Kidney capillary endothelial cell (primary cell): Measurements from ENCODE around the gene EYA2.

Experiments used
- DNase-seq: peaks from one replicate; pipeline ENCODE4 v3.0.0-alpha.2; 2018; ENCODE audit warnings: low spot score

Gene EYA2

DNA sequence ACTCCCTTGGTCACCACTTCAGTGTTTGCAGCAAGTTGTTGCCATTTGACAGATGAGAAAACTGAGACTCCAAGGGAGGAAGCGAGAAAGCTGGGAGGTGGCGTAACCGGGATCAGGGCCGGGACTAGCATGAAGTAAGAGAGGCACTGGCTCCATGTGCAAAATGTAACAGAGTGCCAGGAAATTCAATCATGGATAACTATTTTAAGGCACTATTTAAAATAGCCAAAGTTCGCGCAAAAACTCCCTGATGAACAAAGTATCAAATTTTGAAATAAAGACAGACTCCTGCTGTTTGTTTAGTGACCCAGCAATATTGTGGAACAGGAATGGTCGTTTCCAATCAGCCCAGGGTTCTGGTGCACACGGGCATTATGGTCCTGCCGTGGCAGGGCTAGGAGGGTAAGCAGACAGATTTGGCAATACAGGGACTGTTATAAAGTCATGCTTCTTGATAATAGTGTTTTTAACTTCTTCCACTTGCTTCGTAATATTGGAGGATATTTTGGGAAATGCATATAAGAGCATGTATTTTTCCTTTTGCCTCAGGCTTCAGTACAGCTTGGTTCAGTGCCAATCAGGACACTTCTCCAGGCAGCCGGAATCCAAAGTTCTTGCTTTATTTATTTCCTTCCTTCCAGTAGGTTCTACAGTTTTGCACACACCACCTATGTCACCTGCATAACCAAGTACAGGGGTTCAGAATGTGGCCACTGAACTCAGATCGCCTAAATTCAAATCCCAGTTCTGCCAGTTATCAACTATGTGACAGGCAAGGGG is 141.6 kb downstream of the EYA2 start:
- DNase-seq: no peak

DNA sequence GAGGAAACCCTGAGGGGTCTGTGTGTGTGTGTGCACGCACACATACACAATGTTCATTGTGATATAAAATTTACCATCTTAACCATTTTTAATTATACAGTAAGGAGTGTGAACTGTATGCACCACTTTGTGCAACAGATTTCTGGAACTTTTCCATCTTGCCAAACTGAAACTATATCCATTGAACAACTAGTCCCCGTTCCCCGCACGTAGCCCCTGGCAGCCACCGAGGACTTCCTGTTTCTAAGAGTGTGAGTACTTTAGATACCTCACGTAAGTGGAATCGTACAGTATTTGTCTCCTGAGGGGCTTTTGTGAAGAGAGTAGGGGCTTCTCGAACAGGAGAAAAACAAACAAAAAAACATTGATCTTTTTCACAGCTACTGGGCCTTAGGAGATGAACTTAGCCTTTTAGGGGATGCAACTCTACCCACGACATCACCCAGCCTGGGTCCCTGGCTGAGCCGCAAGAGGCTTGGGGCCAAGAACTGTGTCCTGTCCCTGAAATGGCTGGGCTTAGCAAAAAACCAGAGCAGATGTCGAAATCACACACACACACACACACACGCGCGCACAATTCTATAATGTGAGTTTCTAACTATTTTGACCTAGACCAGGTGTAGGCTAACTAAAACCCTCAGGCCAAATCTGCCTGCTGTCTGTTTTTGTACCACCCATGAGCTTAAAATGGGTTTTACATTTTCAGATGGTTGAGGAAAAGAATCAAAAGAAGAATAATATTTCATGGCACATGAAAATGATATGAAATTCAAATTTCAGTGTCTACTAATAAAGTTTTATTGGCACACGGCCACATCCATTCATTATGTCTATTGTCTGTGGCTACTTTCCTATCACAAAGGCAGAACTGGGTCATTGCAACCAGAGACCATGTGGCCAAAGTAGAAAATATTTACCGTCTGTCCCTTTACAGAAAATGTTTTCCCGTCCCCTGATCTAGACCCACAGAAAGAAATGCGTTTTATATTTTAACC is 144.2 kb downstream of the EYA2 start:
- DNase-seq: no peak

DNA sequence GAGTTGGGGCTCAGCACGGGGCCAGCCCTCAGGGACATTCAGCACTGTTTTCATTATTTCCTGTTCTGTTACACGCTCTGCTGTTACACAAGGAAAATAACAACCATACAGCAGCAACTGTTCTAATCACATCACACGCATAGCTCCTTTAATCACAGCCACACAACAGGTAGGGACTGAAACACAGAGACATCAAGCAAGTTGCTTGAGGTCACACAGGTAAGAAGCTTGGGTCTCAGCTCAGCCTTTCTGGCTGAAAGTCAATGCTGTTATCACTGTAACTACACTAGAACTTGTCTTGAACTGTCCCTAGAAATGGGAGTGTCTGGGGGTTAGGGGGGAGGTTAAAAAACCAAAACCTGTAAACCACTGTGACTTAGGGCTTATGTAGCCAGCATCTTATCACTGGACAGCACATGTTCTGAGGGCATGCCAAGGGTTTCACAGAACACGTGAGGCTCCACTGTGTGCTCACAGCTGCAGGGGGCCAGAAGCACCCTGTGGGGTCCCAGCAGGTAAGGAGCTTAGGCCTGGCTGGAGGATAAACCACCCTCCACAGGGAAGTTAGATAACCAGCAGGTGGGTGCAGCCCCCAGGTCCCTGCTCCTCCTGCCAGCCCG is 146.0 kb downstream of the EYA2 start:
- no peak for DNase-seq

DNA sequence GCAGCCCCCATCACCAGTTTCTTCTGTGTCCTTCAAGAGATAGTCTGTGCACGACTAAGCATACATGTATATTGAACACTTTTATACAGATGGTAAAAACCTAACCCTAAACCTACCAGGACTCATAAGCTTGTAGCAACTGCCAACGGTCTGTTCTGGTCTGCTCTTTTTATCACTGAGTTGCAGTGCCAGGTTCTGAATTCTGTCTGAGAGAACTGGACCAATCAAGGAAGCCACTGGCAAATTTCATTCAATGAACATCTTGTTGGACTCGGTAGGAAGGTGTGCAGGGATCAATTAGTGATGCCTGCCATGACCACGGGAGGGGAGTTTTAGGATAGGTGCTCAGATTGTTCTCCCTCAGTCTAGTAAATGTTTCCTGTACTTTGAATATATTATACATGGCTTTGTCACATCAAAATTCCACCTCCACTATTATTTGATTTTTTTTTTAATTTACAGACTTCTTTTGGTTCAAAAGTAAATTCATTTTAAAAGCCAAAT is 146.8 kb downstream of the EYA2 start:
- DNase-seq: no peak

DNA sequence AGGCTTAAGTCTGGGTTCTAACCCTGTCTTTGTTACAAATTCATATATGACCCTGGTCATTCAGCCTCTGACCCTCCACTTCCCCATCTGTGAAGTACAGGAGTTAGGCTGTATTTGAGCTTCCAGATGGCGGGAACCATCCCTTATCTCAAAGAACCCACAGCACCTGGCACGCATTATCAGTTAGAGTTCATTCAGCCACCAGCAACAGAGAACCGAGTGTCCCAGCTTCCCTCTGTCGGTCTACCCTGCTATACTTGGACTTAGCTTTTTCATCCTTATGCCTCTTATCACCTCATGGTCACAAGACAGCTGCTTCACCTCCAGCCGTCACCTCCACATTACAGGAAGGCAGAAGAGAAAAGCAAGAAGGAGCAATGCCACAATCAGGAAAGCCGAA is 147.8 kb downstream of the EYA2 start:
- DNase-seq: no peak

DNA sequence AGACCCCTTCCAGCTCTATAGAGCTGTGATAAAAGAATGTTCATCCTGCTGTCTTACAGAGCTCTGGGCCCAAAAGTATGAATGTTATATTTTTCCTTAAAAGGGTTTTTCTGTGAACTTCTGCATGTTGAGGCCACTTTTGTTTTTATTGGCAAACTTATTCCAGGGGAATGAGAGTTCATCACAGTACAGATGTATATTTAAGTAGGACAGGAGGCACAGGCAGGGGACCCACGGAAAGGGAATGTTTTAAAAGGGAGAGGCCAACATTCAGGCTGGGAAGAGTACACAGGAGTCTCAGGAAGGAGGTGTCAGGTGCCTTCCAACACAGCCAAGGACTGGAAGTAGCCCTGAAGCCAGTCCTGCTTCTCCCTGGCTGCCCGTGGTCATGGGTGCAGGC is 148.4 kb downstream of the EYA2 start:
- no peak for DNase-seq

DNA sequence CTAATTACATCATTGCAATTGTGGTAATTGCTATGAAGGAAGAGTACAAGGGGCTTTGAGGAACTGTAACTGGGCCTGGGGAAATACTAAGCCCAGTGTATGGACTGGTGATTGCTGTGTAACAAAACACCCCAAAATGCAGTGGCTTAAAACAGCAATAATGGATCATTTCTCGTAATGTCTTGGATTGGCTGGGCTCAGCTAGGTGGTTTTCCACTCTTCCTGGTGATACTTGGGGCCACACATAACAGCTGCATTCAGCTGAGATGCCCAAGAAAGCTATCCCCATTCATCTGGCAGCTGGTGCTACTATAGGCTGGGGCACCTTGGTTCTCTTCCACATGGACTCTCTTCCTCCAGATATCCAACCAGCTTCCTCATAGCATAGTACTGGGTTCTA is 150.3 kb downstream of the EYA2 start:
- DNase-seq: no peak

DNA sequence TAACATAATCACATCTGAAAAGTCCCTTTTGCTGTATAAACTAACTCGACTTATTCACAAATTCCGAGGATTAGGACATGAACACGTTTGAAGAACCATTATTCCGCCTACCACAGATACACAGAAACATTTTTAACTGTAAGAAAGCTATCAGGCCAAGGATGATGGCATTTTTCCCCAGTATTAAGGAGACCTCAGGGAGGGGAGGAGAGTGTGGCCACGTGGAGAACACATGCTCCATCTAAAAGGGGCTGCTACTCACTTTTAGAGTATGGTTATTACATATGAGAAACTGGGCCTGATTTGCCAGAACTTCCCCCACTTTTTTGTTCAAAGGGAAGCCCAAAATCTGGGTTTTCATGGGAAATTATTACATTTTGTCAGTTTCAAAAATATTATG is 153.4 kb downstream of the EYA2 start:
- no peak for DNase-seq

DNA sequence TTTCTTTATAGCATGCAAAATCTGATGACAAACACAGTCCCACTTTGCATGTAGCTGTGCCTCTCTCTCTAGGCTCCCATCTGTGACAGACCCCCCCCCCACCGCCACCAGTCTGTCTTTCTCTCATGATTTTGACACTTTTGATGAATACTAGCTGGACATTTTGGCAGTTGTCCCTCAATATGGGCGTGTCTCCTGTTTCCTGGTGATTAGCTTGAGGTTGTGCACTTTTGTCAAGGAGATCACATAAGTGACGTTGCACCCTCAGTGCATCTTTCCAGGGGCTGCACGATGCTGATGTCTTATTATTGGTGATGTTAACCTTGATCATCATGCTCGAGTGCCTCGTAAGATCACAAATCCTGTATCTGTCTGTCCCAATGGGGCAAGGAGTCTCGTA is 155.1 kb downstream of the EYA2 start:
- no peak for DNase-seq

DNA sequence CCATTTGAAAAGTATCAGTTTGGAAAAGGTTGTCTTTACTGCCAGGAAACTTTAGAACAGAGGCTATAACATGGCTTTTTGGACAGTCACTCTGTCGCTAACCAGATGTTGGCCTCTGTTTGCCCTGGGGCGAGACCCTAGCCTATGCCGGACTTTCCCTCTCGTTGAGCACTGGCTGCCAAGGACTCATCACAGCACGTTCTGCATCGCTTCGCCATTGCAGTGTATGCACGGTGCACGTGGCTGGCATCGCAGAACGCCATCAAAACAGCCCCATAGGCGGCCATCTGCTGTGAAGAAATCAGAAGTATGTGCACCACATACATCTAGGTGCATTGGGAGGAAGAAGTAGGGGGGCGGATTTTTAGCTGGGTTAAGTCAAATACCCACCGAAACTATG is 156.4 kb downstream of the EYA2 start:
- no peak for DNase-seq

DNA sequence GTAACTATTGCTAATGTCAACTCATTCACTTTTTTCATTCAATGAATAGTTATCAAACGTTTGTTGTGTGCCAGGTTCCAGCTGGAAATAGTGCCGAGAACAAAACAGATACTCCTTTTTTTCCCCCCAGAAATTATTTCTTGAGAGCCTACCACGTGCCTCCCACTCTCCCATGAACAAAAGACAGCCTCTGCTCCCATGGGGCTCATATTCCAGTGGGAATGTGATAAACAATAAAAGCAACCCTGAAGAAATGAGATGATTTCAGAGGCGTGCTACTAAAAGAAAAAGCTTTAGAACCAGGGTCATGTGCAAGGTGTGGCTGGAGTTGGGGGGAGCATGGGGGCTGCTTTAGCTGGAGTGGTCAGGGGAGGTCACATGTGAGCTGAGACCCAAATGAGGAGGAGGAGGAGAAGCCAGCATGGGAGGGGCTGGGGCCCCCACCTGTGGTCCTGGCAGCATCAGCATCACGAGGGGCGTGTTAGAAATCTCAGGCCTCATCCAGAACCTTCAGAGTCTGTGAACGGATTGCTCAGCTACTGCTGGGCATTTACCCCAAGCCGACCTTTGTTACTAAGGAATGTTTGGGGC is 157.4 kb downstream of the EYA2 start:
- DNase-seq: no peak

DNA sequence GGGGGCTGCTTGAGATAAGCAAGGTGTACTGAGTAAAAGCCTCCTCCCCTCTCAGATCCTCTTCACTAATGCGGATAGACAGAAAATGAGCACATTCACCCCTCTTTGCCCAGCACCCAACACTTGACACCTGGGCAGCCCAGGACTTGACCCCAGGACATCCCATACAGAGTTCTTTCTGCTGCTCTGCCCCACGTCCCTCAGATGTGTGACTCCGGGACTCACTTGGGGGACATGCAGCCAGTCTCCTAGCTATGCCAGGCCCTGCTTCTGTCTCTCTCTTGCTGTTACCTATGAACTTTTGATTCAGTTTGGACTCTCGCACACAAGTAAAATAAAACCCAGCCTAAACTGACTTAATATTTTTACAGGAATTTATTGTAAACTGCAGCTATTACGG is 159.9 kb downstream of the EYA2 start:
- DNase-seq: no peak

DNA sequence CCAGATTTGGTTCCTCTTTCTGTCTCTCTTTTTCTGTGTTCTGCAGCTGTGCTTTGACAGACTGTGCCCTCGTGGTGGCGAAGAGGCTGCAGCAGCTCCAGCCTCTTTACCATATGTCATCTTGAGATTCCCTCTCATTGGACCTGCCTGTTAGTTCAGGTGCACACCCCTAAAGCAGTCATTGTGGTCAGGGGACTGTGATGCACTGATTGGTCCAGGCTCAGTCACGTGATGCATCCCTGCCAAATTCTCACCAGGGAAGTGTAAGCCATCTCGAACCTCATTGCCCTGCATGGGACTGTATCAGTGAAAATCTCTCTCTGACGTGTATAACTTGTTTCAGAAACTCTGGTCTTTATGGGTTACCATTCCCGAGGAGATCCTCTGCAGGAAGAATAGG is 160.3 kb downstream of the EYA2 start:
- no peak for DNase-seq

DNA sequence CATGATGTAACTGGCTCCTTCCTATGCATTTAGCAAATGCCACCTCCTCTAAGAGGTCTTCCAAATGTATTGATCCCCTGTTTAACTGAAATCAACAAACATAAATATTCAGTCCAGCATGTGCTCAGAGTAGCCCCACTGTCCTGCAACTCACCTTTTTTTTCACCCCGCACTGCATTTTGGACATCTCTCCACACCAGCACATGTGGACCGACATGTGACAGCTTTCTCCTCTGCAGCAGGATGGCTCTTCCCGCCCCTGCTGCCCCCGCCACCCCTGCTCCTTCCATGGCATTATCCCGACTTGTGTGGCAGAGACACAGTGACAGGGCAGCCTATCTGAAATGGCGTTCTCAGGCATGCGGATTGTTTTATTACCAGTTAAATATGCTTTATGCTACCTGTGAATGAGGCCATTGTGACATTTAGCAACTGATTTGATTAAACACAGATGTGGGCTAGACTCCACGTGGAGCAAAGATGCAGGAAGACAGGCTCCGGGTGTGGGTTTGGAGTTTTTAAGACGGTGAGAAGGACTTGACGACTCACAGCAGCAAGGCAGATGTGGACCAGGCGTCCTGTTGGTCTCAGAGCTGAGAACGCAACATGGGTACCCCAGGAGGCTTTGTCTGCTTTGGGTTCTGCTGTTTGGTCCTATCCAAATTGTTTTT is 161.2 kb downstream of the EYA2 start:
- DNase-seq: no peak

DNA sequence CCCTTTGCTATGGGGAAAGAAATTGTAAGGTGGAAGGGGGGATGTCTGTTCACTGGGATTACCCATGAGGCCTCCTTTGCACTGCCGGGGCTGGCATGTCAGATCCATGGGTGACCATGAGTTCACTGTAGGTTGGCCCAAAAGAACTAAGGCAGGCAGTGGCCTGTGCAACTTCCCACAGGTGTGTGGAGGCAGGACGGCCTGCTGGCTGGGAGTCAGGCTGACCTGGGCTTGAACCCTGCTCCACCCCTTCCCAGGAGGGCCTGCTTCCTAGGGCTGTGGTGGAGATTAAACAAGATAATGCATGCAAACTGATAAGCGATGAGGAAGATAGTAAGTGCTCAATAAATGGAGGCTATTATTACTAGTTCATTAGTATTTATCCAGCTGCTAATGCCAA is 163.0 kb downstream of the EYA2 start:
- no peak for DNase-seq

DNA sequence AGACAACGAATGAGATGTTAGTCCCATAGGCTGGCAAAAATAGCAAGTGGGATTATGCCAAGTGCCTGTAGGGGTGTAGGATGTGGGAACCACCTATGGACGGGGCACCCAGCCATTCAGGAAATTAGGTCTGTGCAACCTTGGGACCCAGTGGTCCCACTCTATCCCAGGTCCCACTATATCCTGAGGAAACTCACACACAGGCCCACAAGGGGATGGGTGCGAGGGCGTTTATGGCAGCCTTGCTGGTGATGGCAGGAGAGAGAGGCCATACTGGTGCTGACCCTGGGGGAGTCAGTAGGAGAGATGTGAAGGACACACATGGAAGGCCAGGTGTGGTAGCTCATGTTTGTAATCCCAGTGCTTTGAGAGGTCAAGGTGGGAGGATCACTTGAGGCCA is 163.6 kb downstream of the EYA2 start:
- no peak for DNase-seq

DNA sequence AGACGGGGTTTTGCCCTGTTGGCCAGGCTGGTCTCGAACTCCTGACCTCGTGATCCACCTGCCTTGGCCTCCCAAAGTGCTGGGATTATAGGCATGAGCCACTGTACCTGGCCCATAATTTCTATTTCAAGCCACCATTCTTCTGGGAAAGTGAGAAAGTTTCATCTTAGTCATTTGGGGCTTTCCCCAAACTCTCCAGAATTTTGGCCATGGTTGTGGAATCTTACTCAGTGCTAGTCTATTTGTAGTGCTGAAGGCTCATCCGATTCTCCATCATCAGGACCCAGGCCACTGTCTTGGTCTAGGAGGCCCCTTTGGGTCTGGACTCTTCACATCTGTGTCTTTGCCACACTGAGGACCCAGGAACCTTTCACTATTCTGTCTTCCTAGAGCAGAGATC is 164.9 kb downstream of the EYA2 start:
- no peak for DNase-seq

DNA sequence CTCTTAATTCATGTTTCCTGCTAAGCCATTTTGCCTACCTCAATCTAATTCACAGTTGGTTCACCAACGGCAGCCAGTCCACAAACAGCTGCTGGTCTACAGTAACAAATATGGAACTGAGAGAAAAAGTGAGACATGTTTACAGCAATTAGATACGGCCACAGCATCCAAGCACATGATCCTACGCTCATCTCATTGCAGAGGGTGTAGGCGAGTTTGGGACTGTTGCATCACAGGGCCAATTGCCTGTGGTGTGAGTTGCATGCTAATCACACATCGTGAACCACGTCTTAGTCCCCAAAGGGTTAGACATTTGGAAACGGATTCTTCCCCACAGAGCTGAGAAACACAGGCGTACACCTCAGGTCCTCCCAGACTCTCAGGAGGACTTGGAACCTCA is 166.9 kb downstream of the EYA2 start:
- no peak for DNase-seq

DNA sequence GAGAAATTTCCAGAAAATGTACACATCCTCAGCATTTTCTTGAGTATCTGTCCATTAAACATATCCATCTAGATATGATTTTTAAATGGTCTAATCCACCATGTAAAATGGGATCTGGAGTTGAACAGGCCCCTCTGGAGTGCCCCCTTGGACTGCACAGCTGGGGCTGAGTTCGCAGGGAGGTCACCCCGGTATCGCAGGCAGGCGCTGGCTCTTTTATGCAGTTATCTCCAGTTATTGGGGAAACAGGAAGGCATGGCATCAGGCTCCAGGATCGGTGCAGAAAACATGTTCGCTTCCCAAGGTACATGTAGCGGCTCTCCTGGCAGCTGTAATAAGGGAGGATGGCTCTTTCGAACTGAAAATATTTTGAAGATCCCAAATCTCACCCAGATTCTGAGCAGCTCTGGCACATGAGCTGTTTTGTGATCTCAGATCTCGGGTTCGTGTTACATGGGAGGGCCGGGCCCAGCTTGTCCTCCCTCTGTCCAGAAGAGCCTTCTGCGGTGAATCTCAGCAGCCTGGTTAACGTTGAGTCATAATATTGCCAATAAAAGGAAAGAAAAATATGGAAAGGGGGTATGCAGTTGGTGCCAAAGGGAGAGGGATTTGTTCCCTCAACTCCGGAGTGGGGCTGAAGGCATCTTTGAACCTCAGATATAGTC is 167.7 kb downstream of the EYA2 start:
- no peak for DNase-seq

DNA sequence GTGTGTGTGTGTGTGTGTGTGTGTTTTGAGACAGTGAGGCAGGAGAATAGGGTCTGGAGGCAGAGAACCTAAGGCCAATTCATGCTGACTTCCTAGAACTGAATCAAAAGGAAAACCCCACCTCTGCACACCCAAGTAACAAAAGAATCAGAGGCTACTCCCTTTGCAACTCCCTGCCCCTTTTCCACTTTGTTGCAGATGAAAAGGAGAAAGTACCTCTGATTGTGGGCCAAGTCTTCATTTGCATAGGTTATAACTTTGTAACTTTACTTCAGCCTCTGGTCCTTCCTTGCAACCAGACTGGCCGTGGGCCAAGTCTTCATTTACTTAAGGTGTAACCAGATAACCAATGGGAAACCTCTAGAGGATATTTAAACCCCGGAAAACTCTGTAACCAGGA is 168.8 kb downstream of the EYA2 start:
- DNase-seq: no peak

DNA sequence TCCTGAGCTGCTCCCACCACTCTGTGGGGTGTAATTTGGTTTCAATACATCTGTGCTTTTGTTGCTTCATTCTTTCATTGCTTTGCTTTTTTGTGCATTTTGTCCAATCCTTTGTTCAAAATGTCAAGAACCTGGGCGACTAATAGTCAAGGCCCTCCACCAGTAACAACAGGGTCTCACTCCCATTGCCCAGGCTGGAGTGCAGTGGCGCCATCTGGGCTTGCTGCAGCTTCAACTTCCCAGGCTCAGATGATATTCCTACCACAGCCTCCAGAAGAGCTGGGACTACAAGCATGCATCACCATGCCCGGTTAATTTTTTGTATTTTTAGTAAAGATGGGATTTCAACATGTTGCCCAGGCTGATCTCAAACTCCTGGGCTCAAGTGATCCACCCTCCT is 169.2 kb downstream of the EYA2 start:
- DNase-seq: no peak
